ENCODE measurements around the gene SCUBE1. TPM values are rescaled to one million over a fixed set of nuclear protein-coding genes. Genes with fewer than 3 reads are reported as not detected.
"Not testable (repeated sequence)": the region's sequence is repeated elsewhere in the genome, so short reads cannot be mapped to it uniquely, and the experiment has no call there.

The SCUBE1 gene
- total RNA-seq, 1 donor from 2014 or later = 0.39 TPM

DNA sequence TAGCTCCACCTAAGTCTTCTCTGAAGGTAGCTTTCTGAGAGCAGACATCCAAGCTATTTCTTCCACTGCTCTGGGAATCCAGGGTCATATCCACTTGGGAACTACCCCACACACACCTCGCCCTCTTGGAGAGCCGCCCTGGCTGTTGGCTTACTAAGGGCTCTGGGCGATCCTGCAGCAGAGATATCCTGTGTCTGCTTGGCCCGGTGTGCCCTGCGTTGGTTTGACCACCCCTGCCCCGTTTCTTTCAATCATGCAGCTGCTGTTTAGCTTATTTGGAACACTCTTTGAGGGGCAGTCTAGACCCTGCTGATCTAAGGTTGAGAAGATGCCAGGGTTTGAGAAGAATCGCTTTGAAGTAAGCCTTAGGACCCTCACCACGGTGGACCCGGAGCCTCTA lies 17.4 kb upstream of the SCUBE1 start:
- intact Hi-C loops (cut with micrococcal nuclease) = no loop called here

DNA sequence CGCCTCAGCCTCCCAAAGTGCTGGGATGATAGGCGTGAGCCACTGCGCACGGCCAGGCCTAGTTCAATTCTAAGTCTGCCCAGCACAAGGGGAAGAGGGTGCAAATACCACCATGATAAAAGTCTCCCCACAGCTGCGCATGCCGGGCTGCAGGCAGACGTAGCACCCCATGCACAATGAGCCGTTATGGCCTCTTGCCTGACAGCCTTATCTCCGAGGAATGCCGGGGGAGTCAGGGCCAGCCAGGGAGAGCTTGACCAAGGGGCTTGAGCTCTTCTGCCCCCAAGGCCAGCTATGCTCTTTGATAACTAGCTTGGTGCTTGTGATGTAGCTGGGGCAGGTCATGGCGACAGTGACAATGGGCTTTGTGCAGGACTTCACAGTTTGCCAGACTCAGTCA lies 13.7 kb upstream of the SCUBE1 start:
- intact Hi-C loops (cut with micrococcal nuclease) = no loop called here

DNA sequence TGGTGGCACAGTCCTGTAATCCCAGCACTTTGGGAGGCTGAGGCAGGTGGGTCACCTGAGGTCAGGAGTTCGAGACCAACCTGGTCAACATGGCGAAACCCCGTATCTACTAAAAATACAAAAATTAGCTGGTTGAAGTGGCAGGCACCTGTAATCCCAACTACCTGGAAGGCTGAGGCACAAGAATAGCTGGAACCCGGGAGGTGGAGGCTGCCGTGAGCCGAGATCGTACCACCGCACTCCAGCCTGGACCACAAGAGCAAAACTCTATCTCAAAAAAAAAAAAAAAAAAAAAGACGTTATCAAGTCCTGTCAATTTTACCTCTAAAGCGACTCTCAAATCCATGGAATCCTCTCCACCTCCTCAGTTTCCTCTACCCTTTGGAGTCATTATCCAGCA lies 12.5 kb upstream of the SCUBE1 start:
- intact Hi-C loops (cut with micrococcal nuclease) = not testable (repeated sequence)

DNA sequence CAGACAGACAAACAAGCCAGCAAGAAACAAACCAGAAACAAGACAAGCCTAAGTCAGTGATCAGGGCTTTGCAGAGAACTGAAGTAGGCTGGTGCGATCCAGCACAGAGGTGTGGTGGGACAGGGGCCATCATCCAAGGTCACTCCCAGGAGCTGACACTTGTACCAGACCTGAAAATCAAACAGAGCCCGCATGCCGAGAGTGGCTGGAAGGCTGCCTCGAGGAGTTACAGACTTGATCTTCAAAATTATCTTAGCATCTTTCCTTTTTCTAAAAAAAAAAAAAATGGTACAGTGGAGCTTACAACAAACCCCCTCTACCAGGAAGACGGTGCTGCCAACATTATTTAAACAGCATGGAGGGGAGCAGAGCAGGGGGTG lies 8.8 kb upstream of the SCUBE1 start:
- intact Hi-C loops (cut with micrococcal nuclease) = no loop called here

DNA sequence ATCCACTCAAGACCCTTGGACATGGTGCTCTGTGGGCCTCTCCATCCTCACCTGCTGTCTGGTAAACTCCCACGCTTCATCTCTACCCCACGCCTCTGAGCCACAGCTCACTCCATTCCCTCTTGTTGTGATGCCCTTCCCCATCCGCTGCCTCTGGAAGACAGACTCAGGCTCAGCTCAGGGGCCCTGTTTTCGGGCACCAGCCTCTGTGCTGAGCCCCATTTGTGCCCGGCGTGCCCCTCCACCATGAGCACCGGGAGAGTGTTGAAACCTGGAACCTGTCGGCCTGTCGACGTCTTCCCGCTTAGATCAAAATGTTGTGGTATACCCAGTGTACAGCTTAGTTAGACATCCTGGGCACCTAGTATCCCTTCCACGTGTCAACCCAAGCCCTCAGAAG lies 6.5 kb upstream of the SCUBE1 start:
- intact Hi-C loops (cut with micrococcal nuclease) = no loop called here

DNA sequence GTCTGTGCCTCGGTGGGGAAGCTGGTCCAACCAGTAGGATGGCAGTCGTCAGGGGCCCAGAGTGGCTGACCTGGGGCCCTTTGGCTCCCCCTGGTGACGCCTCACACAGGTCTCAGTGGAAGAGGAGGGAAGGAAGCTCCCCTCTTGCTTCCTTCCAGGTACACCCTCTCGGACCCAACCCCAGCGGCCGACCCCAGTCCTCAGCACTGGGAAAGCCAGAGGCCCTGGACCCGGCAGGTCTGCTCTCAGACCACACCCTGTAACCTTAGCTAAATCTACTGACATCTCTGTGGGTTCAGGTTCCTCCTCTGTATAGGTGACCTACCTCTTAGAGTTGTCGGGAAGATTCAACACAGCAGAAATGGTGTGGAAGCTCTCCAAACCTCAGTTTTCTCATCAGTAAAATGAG lies 3.4 kb upstream of the SCUBE1 start:
- intact Hi-C loops (cut with micrococcal nuclease) = loop anchor here (1.0 kb wide), 5 partner anchors 39 to 159 kb away; partner anchors contain the start of gene TTLL12

DNA sequence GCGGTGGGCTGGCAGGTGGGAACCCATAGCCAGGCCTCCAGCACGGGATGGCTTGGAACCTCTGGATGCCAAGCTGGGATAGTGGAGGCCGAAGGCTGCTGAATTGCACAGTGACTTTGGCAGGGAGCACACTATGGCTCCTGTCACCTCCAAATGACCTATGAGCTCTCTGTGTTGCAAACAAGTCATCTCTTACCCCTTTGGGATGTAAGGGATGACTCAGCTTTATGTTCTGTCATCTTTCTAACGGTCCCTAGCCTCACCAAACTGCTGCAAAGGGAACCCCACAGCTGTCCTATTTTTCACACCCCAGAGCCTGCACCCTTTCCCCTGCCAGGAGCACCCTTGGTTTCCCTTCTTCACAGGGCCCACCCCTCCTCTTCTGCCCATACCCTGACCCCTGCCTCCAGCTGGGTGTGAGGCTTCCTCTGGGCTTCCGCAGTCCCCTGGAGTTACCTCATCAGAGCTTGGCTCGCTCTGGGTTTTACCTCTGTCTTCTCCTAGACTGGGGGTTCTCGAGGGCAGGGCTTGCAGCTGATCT lies 2.7 kb upstream of the SCUBE1 start:
- intact Hi-C loops (cut with micrococcal nuclease) = loop anchor here (1.0 kb wide), 5 partner anchors 39 to 159 kb away; partner anchors contain the start of gene TTLL12

DNA sequence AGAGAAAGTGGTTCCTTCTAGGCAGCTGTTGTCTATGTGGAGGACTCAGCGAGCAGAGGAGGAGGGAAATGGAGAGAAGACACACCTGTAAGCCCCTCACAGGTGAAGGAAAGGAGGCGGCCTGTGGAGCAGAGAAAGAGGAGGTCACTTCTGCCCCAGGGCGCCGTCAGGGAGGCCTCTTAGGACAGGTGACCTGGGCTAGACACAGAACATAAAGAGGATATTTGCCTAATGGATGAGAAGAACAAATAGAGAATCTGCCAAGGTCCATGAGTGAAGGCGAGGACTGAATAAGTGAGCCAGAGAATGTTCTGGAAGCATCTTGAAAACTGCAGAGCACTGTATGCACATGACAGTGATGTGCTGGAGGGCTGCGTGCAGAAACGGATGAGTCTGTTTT lies 2.2 kb upstream of the SCUBE1 start:
- intact Hi-C loops (cut with micrococcal nuclease) = no loop called here

DNA sequence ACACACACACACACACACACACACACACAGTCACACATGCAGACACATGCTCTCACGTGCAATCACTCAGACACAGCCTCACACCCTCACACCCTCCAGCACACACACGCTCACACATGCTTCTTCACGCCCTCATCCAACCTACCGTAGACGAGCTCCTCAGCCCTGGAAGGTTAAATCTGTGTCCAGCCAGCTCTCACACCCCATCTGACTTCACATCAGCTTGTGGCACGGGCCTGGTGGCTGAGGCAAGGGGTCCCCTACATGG lies 1.3 kb upstream of the SCUBE1 start:
- intact Hi-C loops (cut with micrococcal nuclease) = no loop called here

DNA sequence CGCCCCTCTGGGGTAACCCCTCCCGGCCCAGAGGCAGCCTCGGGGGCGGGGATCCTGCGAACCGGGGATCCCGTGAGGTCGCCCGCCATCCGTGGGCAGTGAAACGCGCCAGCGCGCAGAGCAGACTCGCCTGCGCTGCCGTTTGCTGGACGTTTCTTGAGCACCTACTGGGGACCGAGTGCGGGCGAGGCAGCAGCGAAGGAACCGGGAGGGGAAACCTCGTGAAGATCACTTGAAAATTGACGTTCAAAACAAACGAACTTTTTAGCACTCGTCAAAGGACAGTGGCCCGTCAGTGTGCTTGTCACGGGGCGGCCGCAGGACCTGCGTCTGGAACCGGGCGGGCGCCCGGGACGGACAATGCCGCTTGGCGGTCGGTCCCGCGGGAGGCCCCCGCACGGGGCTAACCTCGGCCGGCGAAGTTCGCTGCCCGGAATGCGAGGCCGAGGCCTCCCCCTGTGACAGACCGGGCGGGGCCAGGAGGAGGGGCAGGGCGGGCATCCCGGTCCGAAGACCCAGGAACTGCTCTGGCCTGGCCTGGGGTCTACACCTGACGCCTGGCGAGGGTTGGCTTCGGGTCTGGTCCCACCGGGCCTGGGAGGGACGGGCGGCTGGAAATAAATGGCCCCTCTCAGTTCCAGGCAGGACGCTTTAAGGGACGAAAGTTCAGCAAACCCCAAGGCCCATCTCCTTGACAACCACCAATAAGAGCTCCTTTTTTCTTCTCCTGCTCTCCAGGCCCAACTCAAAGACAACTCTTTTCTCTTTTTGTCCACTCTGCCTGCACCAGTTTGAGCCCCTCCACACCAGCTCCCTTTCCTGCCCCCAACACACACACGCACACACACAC lies 723 bp upstream of the SCUBE1 start:
- intact Hi-C loops (cut with micrococcal nuclease) = no loop called here

DNA sequence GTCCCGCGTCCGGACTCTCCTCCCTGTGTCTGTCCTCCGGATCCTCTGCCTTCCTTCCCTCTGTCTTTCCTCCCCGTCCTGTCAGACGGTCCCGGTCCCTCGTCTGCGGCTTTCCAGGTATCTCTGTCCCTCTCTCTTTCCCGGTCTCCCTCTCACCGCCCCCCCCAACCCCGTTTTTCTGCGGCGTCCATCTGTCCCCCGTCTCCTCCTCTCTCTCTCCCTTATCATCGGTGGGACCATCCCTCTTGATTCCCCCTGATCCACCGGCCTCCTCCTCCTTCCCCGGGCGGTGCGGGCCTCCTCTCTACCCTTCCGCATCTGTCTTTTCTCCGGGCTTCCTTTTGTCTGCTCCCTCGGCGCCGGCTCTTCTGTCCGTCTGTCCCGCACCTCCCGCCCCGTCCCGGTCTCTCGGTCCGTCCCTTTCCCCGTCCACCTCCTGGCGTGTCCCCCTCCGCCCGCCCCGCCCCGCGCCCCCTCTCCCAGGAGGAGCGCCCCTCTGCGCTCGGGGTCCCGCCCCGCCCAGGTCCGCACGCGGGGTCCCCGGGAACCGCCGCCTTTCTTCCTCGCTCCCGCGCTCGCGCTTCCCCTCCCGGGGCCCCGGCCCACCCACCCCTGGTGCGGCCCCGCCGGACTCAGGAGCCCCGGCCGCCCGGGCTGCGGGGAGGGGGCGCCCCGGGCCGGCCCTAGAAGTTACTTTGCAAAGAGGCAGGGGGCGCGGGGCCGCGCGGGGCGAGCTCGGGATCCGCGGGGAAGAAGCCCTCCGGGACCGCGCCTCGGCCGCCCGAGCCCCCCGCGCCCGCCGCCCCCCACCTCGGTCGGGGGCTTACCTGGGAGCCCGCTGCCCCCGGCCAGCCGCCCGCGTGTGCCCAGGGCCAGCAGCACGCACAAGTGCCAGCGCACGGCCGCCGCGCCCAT lies 568 bp downstream of the SCUBE1 start:
- intact Hi-C loops (cut with micrococcal nuclease) = no loop called here

DNA sequence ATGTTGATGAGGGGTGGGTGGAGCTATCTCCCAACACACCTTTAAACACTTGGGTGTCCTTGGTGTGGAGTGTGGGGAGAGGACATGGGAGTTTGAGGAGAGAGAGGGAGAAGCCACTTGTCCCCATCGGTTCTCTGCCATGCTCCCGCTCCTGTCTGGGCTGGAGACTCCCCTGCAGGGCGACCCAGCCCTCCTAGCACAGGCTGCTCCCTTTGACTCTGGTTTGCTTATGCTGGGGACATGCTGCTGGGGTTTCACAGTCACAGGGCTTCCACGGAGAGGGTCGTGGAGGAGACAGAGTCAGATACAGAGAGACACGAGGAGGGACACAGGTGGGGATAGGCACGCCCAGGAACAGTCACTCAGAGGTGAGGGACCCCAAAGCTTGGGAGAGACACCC lies 1.6 kb downstream of the SCUBE1 start:
- intact Hi-C loops (cut with micrococcal nuclease) = no loop called here

DNA sequence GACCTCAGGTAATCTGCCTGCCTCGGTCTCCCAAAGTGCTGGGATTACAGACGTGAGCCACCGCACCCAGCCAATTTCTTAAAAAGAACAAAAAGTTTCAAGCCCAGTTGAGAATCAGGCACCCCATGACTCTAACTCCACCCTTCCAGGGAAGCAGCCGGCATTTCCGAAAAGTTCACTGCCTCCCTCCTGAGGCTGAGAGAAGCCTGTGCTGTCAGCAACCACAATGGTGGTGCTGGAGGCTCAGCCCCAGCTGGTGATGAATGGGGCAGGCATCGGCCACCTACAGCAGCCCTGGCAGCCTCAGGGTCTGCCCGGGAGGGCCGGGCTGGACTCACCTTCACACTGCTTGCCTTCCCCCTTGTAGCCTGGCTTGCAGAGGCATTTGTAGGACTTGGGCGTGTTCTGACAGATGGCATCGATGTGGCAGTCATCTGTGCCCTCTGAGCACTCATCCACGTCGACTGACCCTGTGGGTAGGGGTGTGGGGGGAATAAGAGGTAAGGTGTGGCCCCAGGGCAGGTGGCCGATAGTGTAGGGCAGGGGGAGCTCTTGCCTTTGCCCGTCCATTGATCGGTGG lies 4.3 kb downstream of the SCUBE1 start:
- intact Hi-C loops (cut with micrococcal nuclease) = no loop called here

DNA sequence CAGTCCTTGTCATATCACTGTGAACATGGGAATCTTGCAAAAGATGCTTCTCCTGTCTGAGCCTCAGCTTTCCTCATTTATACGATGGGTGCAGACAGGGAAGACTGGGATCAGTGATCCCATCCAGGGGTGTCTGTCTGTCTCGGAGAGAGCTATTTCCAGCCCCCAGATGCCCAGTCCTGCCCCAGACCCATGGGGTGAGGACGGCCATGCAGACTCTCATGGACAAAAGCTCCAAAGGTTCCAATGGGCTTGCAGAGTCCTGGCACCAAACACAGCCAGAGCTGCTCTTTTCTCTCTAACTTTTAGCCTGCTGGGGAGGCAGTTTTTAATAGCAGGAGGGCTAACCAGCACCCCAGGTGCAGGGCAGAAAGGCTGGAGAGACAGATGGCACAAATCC lies 5.2 kb downstream of the SCUBE1 start:
- intact Hi-C loops (cut with micrococcal nuclease) = no loop called here

DNA sequence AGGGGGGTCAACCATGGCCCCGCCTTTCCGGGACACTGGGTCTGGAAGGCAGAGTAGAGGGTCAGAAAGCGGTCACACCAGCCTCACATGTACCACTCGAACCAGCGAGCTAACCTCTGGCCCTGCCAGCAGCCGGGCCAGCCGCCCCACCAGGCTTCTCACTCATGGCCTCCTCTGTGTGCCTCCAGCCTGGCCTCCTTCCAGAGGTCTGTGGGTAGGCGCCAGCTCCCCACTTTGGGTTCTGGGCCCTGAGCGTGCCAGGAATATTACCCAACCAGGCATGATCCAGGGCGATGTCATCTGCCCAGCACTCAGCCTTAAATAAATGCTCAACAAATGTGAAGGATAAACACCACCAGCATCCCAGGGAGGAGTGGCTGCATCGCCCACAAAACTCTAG lies 5.8 kb downstream of the SCUBE1 start:
- intact Hi-C loops (cut with micrococcal nuclease) = no loop called here

DNA sequence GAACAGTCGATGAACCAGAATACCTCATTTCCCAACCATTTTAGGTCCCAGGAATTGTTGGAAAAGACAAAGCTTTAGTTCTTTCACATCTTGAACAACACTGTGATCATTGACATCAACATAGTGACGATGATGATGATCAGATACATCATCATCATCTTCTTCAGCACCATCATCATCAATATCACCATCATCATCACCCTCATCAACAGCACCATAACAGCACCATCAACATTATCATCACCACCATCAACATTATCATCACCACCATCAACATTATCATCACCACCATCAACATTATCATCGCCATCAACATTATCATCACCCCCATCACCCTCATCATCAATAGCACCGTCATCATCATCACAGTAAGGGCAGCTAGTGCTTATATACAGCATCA lies 8.8 kb downstream of the SCUBE1 start:
- intact Hi-C loops (cut with micrococcal nuclease) = no loop called here

DNA sequence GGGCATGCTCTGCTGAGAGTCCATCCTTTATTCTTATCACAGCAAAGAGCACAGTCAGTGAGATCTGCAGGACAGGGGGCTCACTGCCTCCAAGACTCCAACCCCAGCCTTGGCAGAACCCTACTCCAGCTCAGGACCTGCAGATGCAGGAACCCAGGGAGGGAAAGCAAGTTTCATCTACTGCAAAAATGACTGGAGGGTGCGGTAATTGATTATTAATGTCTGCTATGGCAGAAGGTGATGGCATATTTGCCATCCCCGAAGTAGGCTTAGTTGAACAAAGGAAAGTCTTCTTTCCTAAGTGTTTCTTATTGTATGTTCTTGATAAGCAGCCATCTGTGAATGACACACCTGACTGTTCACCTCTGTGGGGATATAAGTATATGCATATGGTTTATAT lies 9.2 kb downstream of the SCUBE1 start:
- intact Hi-C loops (cut with micrococcal nuclease) = no loop called here

DNA sequence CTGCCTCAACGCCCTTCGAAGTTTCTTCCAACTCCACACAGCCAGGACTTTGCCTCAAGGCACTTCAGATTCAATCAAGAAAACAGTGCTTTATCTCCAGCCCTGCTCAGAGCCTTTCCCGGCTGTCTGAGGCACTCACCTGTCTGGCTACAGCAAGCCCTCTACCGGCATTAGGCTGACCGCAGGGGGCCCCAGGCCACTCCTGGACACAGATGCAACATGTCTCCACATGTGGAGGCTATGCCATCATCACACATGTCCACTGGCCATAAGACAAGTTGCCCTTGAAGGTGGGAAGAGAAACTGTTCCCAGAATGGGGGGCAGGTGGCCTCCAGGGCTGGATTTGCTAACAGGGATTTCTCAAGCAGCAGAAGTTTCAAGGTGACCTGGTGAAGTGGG lies 10.0 kb downstream of the SCUBE1 start:
- intact Hi-C loops (cut with micrococcal nuclease) = no loop called here

DNA sequence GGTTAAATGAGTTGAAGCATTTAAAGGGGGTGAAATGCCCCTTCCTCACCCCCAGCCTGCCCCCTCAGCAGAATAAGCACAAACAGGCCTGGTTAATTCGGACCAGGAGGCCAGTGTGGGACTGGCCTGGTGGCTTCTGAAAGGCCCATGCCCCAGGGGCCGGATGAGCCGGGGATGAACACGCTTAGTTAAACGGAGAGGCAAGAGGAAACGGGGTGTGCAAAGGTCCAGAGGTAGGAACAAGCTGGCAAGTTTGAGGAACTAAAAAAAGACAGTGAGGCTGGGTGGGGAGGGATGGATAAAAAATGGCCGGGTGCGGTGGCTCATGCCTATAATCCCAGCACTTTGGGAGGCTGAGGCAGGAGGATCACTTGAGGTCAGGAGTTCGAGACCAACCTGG lies 11.5 kb downstream of the SCUBE1 start:
- intact Hi-C loops (cut with micrococcal nuclease) = no loop called here

DNA sequence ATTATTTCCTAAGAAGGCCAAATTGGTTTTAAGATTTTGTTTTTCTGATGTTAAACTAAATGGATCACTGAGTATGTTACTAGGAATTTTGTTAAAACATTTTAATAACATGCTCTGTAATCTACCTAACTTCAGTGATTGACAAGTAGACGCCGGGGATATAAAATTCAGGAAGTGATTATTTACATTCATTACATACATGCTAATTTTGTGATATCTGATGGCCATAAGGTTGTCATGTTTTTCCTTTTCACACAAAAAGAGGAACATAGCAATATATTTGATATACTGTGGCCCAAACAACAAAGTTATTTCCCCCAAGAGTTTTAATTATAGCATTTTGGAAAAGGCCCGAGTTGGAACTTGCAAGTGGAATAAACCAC lies 12.1 kb downstream of the SCUBE1 start:
- intact Hi-C loops (cut with micrococcal nuclease) = no loop called here

DNA sequence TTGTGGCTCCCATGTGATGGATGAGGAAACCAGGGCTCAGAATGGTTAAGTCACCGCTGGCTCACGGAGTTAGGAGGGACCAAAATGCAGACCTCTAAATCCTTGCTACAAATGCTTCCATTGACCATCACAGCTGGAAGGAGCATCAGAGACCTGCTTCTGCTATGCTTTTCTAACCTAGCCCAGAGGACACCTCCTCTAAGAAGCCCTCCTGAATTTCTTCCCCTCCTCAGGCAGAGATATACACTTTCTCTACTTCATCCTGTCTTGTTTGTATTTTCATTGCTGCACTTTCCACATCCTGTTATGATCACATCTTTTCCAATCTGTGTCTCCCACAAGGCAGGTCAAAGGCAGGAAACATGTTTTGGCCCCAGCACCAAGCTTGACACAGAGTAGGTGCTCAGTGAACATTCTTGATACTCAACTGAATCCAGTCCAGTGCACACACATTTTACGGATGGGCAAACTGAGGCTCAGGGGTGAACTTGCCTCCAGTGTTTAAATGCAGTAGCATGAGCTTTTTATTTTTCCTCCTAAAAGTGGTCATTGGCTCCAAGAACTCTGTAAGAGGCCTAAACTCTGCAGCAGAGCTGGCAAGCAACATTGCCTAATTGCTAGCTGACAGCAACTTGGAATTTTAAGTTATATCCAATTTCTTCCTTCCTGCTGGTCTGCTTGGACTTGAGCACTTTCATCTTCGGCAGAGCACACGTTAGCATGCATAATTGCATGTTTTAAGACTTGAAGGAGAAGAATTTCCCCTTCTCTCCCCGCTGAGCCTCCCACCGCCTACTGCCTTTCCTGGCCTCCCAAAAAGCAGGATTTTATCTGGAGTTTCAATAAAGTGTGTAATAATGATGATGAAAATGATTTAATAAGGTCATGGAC lies 12.7 kb downstream of the SCUBE1 start:
- intact Hi-C loops (cut with micrococcal nuclease) = no loop called here
